HCT116 (cell line): ENCODE data around the gene PTMS. TPM values are rescaled to one million over a fixed set of nuclear protein-coding genes. Genes with fewer than 3 reads are reported as not detected.

ENCODE experiments used
- ATAC-seq: fragments of 200-7000 bp; cut with Tn5 transposase; 2 replicates; pipeline ENCODE4 v1.9.1; 2020; ENCODE audit warnings: mild to moderate bottlenecking, moderate library complexity
- BruUV-seq: library from RNA; stranded (reverse); fragments of 400-500 nt; replicated peaks from 2 replicates; lab custom pipeline; 2021; lab: Mats Ljungman, UMichigan
- CTCF ChIA-PET: fragments of 300-600 bp; sonication (Branson Sonifier 250); formaldehyde crosslinking; loops from one replicate; lab custom pipeline; 2021; ENCODE audit warnings: antibody characterized with exemption; lab: Charles Lee
- POLR2A ChIA-PET: fragments of 300-600, 350-600 bp; sonication (Branson Sonifier 250); formaldehyde crosslinking; loops from one replicate; lab custom pipeline; 2021; ENCODE audit warnings: antibody characterized with exemption; lab: Charles Lee
- RAD21 ChIA-PET, 2 experiments: fragments of 300-600 bp; sonication (Branson Sonifier 250); formaldehyde crosslinking; loops; one replicate each; lab custom pipeline; 2023; ENCODE audit warnings: low total read pairs in 2 of 2; ENCODE audit not compliant: uncharacterized antibody in 2 of 2, unreplicated experiment in 2 of 2, low non-redundant PET in 1 of 2; lab: Charles Lee
- DNase-seq: peaks from one replicate; pipeline ENCODE4 v3.0.0-alpha.2; 2010; ENCODE audit warnings: low read depth, low spot score
- H2AFZ ChIP-seq: fragments of 200-600 bp; shearing (Covaris generic), sonication (generic); 2 replicates; pipeline ENCODE4 v1.6.1; 2017; ENCODE audit warnings: low read depth, mixed run types, mixed read lengths, antibody characterized with exemption, low read length; ENCODE audit not compliant: poor library complexity, severe bottlenecking
- H3K27ac ChIP-seq: 2 replicates; pipeline ENCODE4 v1.5.1; 2012; ENCODE audit warnings: low read depth, low read length
- H3K27me3 ChIP-seq: fragments of 200-600 bp; sonication (generic); 2 replicates; pipeline ENCODE4 v1.6.1; 2016; ENCODE audit warnings: mixed run types, low read length, mixed read lengths; ENCODE audit not compliant: insufficient read depth
- H3K36me3 ChIP-seq, 2 experiments: fragments of 200-500 bp in 1 of 2; fragments of 200-600 bp in 1 of 2; sonication (Bioruptor generic) in 1 of 2; sonication (generic) in 1 of 2; 2 replicates each; pipeline versions ENCODE4 v1.5.1 to v1.6.1; 2014 to 2016; ENCODE audit warnings: low read length in 2 of 2, inconsistent platforms in 1 of 2, mixed read lengths in 1 of 2, mixed run types in 1 of 2; ENCODE audit not compliant: insufficient read depth in 2 of 2, control insufficient read depth in 1 of 2
- H3K4me1 ChIP-seq, 2 experiments: fragments of 200-600 bp in 1 of 2; sonication (generic) in 1 of 2; 2 replicates each; pipeline versions ENCODE4 v1.5.1 to v1.6.1; 2012 to 2017; ENCODE audit warnings: low read length in 2 of 2, inconsistent platforms in 1 of 2, mild to moderate bottlenecking in 1 of 2, mixed read lengths in 1 of 2, mixed run types in 1 of 2, moderate library complexity in 1 of 2; ENCODE audit not compliant: insufficient read depth in 2 of 2, control insufficient read depth in 1 of 2
- H3K4me2 ChIP-seq: fragments of 200-600 bp; sonication (generic); 2 replicates; pipeline ENCODE4 v1.6.1; 2017; ENCODE audit warnings: mixed run types, low read length, mixed read lengths
- H3K4me3 ChIP-seq, 2 experiments: fragments of 200-600 bp in 1 of 2; sonication (generic) in 1 of 2; replicated peaks in 1 of 2; 2 replicates each; pipeline ENCODE4 v1.5.1; 2011 to 2016; ENCODE audit warnings: low read length in 2 of 2, control low read depth in 1 of 2, low read depth in 1 of 2, mild to moderate bottlenecking in 1 of 2, mixed read lengths in 1 of 2, mixed run types in 1 of 2
- H3K79me2 ChIP-seq: fragments of 200-600 bp; sonication (generic); 2 replicates; pipeline ENCODE4 v1.6.1; 2017; ENCODE audit warnings: mild to moderate bottlenecking, mixed run types, low read length, moderate library complexity, mixed read lengths; ENCODE audit not compliant: insufficient read depth
- H3K9ac ChIP-seq: fragments of 200-600 bp; sonication (generic); 2 replicates; pipeline ENCODE4 v1.6.1; 2016; ENCODE audit warnings: low read length, mixed read lengths
- H3K9me2 ChIP-seq: fragments of 200-600 bp; sonication (generic), shearing (Covaris generic); 2 replicates; pipeline ENCODE4 v1.6.1; 2017; ENCODE audit warnings: mixed run types, mild to moderate bottlenecking, moderate library complexity; ENCODE audit not compliant: insufficient read depth
- H3K9me3 ChIP-seq, 2 experiments: fragments of 200-500 bp in 1 of 2; fragments of 200-600 bp in 1 of 2; sonication (Bioruptor generic) in 1 of 2; sonication (generic) in 1 of 2; 2 replicates each; pipeline ENCODE4 v1.6.1; 2014 to 2017; ENCODE audit warnings: low read length in 2 of 2, mixed read lengths in 2 of 2, inconsistent platforms in 1 of 2, low read depth in 1 of 2, mild to moderate bottlenecking in 1 of 2, mixed run types in 1 of 2, moderate library complexity in 1 of 2; ENCODE audit not compliant: control insufficient read depth in 1 of 2, insufficient read depth in 1 of 2
- H4K20me1 ChIP-seq: fragments of 200-600 bp; sonication (generic), shearing (Covaris generic); 2 replicates; pipeline ENCODE4 v1.6.1; 2017; ENCODE audit warnings: mixed run types, mild to moderate bottlenecking, moderate library complexity; ENCODE audit not compliant: insufficient read depth
- ATF3 ChIP-seq: IDR thresholded peaks from 2 replicates; pipeline ENCODE4 v1.6.1; 2012
- CTCF ChIP-seq, 3 experiments: fragments of 200-600 bp in 1 of 3; sonication (generic) in 1 of 3; IDR thresholded peaks in 2 of 3; conservative IDR thresholded peaks in 1 of 3; 2 replicates each; pipeline ENCODE4 v1.5.1; 2012 to 2017; ENCODE audit warnings: low read depth in 2 of 3, low read length in 2 of 3, antibody characterized with exemption in 1 of 3, borderline replicate concordance in 1 of 3, control low read depth in 1 of 3, mild to moderate bottlenecking in 1 of 3, mixed read lengths in 1 of 3, mixed run types in 1 of 3, moderate library complexity in 1 of 3; ENCODE audit not compliant: insufficient read depth in 1 of 3
- EZH2 ChIP-seq: fragments of 200-600 bp; sonication (generic); IDR thresholded peaks from 2 replicates; pipeline ENCODE4 v1.6.1; 2017; ENCODE audit warnings: antibody characterized with exemption, mixed run types
- EZH2phosphoT487 ChIP-seq: fragments of 200-600 bp; IDR thresholded peaks from 2 replicates; pipeline ENCODE4 v1.6.1; 2018; ENCODE audit warnings: antibody characterized with exemption, borderline replicate concordance
- JUND ChIP-seq: IDR thresholded peaks from 2 replicates; pipeline ENCODE4 v1.6.1; 2012
- MAX ChIP-seq: IDR thresholded peaks from 2 replicates; pipeline ENCODE4 v1.6.1; 2012
- POLR2A ChIP-seq: IDR thresholded peaks from 2 replicates; pipeline ENCODE4 v1.7.0; 2011; ENCODE audit warnings: borderline replicate concordance; ENCODE audit not compliant: insufficient read depth, insufficient read length; ENCODE audit errors: extremely low read depth
- POLR2AphosphoS5 ChIP-seq: IDR thresholded peaks from 2 replicates; pipeline ENCODE4 v1.6.1; 2011; ENCODE audit warnings: mild to moderate bottlenecking, low read depth, low read length, moderate library complexity
- REST ChIP-seq: IDR thresholded peaks from 2 replicates; pipeline ENCODE4 v1.6.1; 2012; ENCODE audit warnings: low read depth
- SIN3A ChIP-seq: IDR thresholded peaks from 2 replicates; pipeline ENCODE4 v1.6.1; 2012; ENCODE audit warnings: low read depth
- SRF ChIP-seq: IDR thresholded peaks from 2 replicates; pipeline ENCODE4 v1.6.1; 2012; ENCODE audit warnings: low read depth
- ZBTB33 ChIP-seq: IDR thresholded peaks from 2 replicates; pipeline ENCODE4 v1.6.1; 2011; ENCODE audit warnings: mild to moderate bottlenecking, low read length, moderate library complexity; ENCODE audit not compliant: insufficient replicate concordance; ENCODE audit errors: extremely low read depth
- ZNF274 ChIP-seq: fragments of 200-500 bp; sonication (Bioruptor generic); IDR thresholded peaks from 2 replicates; pipeline ENCODE4 v1.6.1; 2014; ENCODE audit warnings: mild to moderate bottlenecking, low read depth, low read length, inconsistent platforms
- intact Hi-C: fragments of 100-400 bp; cut with micrococcal nuclease; formaldehyde crosslinking; loops from 2 replicates; pipeline ENCODE4 v1.10.0; 2022
- total RNA-seq: library from RNA; stranded (reverse); gene quantifications from one replicate; pipeline ENCODE4 v1.2.1, GENCODE V29; 2021; ENCODE audit not compliant: unreplicated experiment

Gene PTMS
- total RNA-seq, 1 experiment from 2014 or later, result 494 TPM

GRCh38 chr12:6782119-6782518 is 16.0 kb downstream of the PTMS start:
- no peaks in the 10 kb centered on the region for H4K20me1 ChIP-seq
- no peaks in the 10 kb centered on the region for H3K9me2 ChIP-seq
- H3K4me2 ChIP-seq, result no peak overlapping the region
- peaks cover 11 to 26% of the 10 kb centered on the region in 2 experiments; a peak in 3 of 4 replicates for H3K4me1 ChIP-seq
- ChIA-PET POLR2A (interaction anchor here (0.9 kb wide), 1 partner anchor 16 kb away, joined by 4 read pairs; the partner anchor contains the start of gene PTMS), CTCF (interaction anchor here (1.0 to 2.5 kb wide), 2 partner anchors 28 to 224 kb away, joined by 3 to 16 read pairs; partner anchors contain the start of gene MLF2), RAD21 (no interaction called here)
- no peak overlapping the region for H2AFZ ChIP-seq
- H3K9ac ChIP-seq, result no peak overlapping the region
- no peak for DNase-seq
- no peaks in the 10 kb centered on the region for H3K79me2 ChIP-seq
- H3K9me3 ChIP-seq, result no peaks in the 10 kb centered on the region
- BruUV-seq, result no TSS peak
- H3K27me3 ChIP-seq, result no peaks in the 10 kb centered on the region
- no peak for ATAC-seq
- no peaks in the 10 kb centered on the region for H3K36me3 ChIP-seq
- TF ChIP-seq MAX, result no peak
- no peak for TF ChIP-seq ZBTB33
- TF ChIP-seq REST, result no peak
- no peak for TF ChIP-seq ATF3
- TF ChIP-seq JUND, result no peak
- no peak for TF ChIP-seq ZNF274
- TF ChIP-seq SIN3A, result no peak
- no peak for TF ChIP-seq SRF
- no peak for TF ChIP-seq POLR2A
- no peak for TF ChIP-seq EZH2
- TF ChIP-seq POLR2AphosphoS5, result no peak
- no peak for TF ChIP-seq CTCF (IDR thresholded peaks at IDR 0.05 in 2 of 3, conservative IDR thresholded peaks at IDR 0.05 in 1 of 3; ENCODE audit: borderline replicate concordance in 1 of 3, insufficient read depth in 1 of 3, low read depth in 2 of 3, low read length in 2 of 3)
- no peak for TF ChIP-seq EZH2phosphoT487
- H3K4me3 ChIP-seq, result no peak overlapping the region
- intact Hi-C loops, result no loop called here
- H3K27ac ChIP-seq, result no peak overlapping the region
